Sigmoid colon (tissue), 4 donors: ENCODE measurements around the gene SBF2.

Experiments used
- CTCF ChIP-seq, 4 experiments: fragments of 450-650 bp in 3 of 4; fragments of 200-600 bp in 1 of 4; IDR thresholded peaks; one replicate each; pipeline ENCODE4 v1.5.1; 2016 to 2019; ENCODE audit warnings: antibody characterized with exemption in 4 of 4, mild to moderate bottlenecking in 3 of 4, moderate library complexity in 2 of 4
- EP300 ChIP-seq, 4 donors: sonication (generic); formaldehyde crosslinking; IDR thresholded peaks; one replicate each; pipeline ENCODE4 v1.6.1; 2017; ENCODE audit warnings: antibody characterized with exemption in 4 of 4
- POLR2A ChIP-seq, 2 donors: fragments of 450-650 bp; IDR thresholded peaks; one replicate each; pipeline ENCODE4 v1.6.1; 2016; ENCODE audit warnings: antibody characterized with exemption in 2 of 2, mild to moderate bottlenecking in 2 of 2, moderate library complexity in 2 of 2
- POLR2AphosphoS5 ChIP-seq, 4 donors: sonication (generic); formaldehyde crosslinking; IDR thresholded peaks; one replicate each; pipeline ENCODE4 v1.6.1; 2017; ENCODE audit warnings: antibody characterized with exemption in 4 of 4

GRCh38 chr11:10273738-10274137 is 20.3 kb downstream of the SBF2 start:
- TF ChIP-seq CTCF (IDR thresholded peaks at IDR 0.05) (no peak), POLR2AphosphoS5 (IDR thresholded peaks at IDR 0.05) (no peak), POLR2A (IDR thresholded peaks at IDR 0.05) (no peak), EP300 (IDR thresholded peaks at IDR 0.05) (no peak)
